CD4-positive, alpha-beta memory T cell (primary cell): Measurements from ENCODE around the gene FOXP1. TPM values are rescaled to one million over a fixed set of nuclear protein-coding genes. Genes with fewer than 3 reads are reported as not detected.

Source experiments
- CTCF ChIA-PET: fragments of 350-600 bp; sonication (Branson Sonifier 250); formaldehyde crosslinking; loops from one replicate; lab custom pipeline; 2021; ENCODE audit warnings: inconsistent platforms; ENCODE audit not compliant: partially characterized antibody; lab: Charles Lee
- POLR2A ChIA-PET: fragments of 350-600 bp; sonication (Branson Sonifier 250); formaldehyde crosslinking; loops from one replicate; lab custom pipeline; 2021; ENCODE audit not compliant: partially characterized antibody; lab: Charles Lee
- DNase-seq, 5 donors: peaks; one replicate each; pipeline versions ENCODE4 v3.0.0 to v3.0.0-alpha.2; 2020 to 2022; ENCODE audit warnings: mixed read lengths in 1 of 5
- H3K27ac ChIP-seq: one replicate; pipeline ENCODE4 v1.7.0; 2013; ENCODE audit warnings: low read depth, low read length
- H3K27me3 ChIP-seq: 2 replicates; pipeline ENCODE4 v1.7.0; 2013; ENCODE audit warnings: mild to moderate bottlenecking, low read length, moderate library complexity; ENCODE audit not compliant: insufficient read depth
- H3K36me3 ChIP-seq: 2 replicates; pipeline ENCODE4 v1.7.0; 2013; ENCODE audit warnings: mild to moderate bottlenecking, low read length, moderate library complexity; ENCODE audit not compliant: insufficient read depth
- H3K4me1 ChIP-seq: 2 replicates; pipeline ENCODE4 v1.7.0; 2013; ENCODE audit warnings: mild to moderate bottlenecking, low read length, moderate library complexity; ENCODE audit not compliant: insufficient read depth
- H3K4me3 ChIP-seq, 2 donors: one replicate each; pipeline ENCODE4 v1.7.0; 2013; ENCODE audit warnings: low read length in 2 of 2, mild to moderate bottlenecking in 1 of 2
- H3K9me3 ChIP-seq, 2 donors: one replicate each; pipeline ENCODE4 v1.7.0; 2013; ENCODE audit warnings: low read length in 2 of 2, control low read depth in 1 of 2; ENCODE audit not compliant: control insufficient read depth in 1 of 2
- H3K27ac Mint-ChIP-seq, 7 donors: one replicate each; pipeline ENCODE4 v1.8.0; 2020 to 2021; ENCODE audit warnings: mixed read lengths in 7 of 7, mild to moderate bottlenecking in 6 of 7, inconsistent platforms in 3 of 7, moderate library complexity in 3 of 7
- H3K27me3 Mint-ChIP-seq, 2 donors: one replicate each; pipeline ENCODE4 v1.8.0; 2020 to 2021; ENCODE audit warnings: mixed read lengths in 2 of 2
- H3K36me3 Mint-ChIP-seq, 2 donors: one replicate each; pipeline ENCODE4 v1.8.0; 2020 to 2021; ENCODE audit warnings: mixed read lengths in 2 of 2, inconsistent platforms in 1 of 2, mild to moderate bottlenecking in 1 of 2
- H3K4me1 Mint-ChIP-seq, 4 donors: one replicate each; pipeline ENCODE4 v1.8.0; 2020 to 2021; ENCODE audit warnings: mixed read lengths in 4 of 4, mild to moderate bottlenecking in 1 of 4
- H3K4me3 Mint-ChIP-seq, 8 donors: one replicate each; pipeline ENCODE4 v1.8.0; 2020 to 2021; ENCODE audit warnings: mixed read lengths in 8 of 8, mild to moderate bottlenecking in 7 of 8, moderate library complexity in 6 of 8, inconsistent platforms in 3 of 8
- H3K9me3 Mint-ChIP-seq, 8 donors: one replicate each; pipeline ENCODE4 v1.8.0; 2020 to 2021; ENCODE audit warnings: mixed read lengths in 8 of 8, mild to moderate bottlenecking in 5 of 8, inconsistent platforms in 3 of 8, moderate library complexity in 1 of 8
- intact Hi-C: fragments of 100-400 bp; cut with micrococcal nuclease; formaldehyde crosslinking; loops from one replicate; pipeline ENCODE4 v1.15.1; 2023
- polyA plus RNA-seq, 2 donors: library from polyadenylated mRNA; unstranded; fragments of 300-500 nt; fragmentation: Illumina TruSeq; gene quantifications; one replicate each; pipeline ENCODE4 v1.2.3, GENCODE V29; 2021
- total RNA-seq, 2 experiments: library from RNA; stranded (reverse); gene quantifications; one replicate each; pipeline ENCODE4 v1.2.3, GENCODE V29; 2021

FOXP1 gene
- total and polyA plus RNA-seq, 4 experiments from 2014 or later = 189 to 348 (median 279) TPM

DNA sequence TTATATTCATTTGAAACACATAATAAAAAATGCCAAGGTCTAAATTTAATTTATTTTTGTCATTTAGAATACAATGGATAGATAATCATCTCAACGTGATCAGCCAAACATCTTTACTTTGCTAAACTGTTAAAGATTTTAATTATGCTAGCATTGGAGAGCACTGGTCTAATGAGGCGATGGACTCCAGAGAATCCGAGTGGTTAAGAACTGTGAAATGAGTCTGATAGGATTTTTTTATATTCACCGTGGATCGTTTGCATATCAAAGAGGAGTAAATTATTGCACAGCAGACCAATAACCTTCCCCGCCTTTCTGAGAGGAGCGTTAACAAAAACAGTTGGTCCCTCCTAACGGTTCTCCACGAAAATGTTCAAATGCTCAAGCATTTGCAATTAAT is 540.8 kb downstream of the FOXP1 start:
- Mint-ChIP-seq H3K27me3 (no peaks in the 10 kb centered on the region), H3K27ac (peak overlapping the region in 1 of 7 donors; percentile 68), H3K36me3 (peaks cover 79 to 93% of the 10 kb centered on the region in 2 donors), H3K4me1 (peaks cover 48 to 88% (median 62%) of the 10 kb centered on the region in 4 donors), H3K9me3 (no peaks in the 10 kb centered on the region), H3K4me3 (no peak overlapping the region)
- ChIA-PET POLR2A (interaction anchor here (1.2 kb wide), 1 partner anchor 13 kb away, joined by 3 read pairs; no protein-coding TSS in a partner anchor), CTCF (no interaction called here)
- Histone ChIP-seq H3K27ac (no peak overlapping the region), H3K9me3 (no peaks in the 10 kb centered on the region), H3K27me3 (no peaks in the 10 kb centered on the region), H3K36me3 (peaks cover 87% of the 10 kb centered on the region), H3K4me3 (no peak overlapping the region), H3K4me1 (peaks cover 83% of the 10 kb centered on the region)
- intact Hi-C loops = no loop called here
- no peak for DNase-seq

DNA sequence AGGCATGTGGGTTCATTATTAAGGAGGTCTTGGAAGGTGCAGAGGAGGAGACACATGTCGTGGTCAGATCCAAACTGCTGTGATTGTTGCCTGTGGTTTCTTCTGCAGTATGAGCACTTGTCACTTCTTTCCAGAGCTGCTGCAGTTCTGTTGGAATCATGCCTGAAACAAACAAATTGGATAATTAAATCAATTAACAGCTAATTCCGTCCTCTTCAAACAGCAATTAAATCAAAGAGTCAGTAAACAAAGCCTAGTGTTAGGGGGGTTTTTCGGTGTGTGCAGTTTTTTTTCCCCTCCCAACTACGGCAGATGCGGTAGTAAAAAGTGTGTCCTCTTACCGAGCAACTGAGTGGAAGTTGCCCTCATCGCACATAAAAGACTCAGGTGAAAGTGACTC is 542.2 kb downstream of the FOXP1 start:
- CTCF ChIA-PET = interaction anchor here (1.2 to 2.6 kb wide), 3 partner anchors 35 to 470 kb away, joined by 3 to 9 read pairs (median 3); no protein-coding TSS in a partner anchor
- Mint-ChIP-seq H3K27ac (peak overlapping the region; percentile 3 to 80 (median 54)), H3K36me3 (peaks cover 77 to 93% of the 10 kb centered on the region in 2 donors), H3K4me3 (peak overlapping the region in 5 of 8 donors; percentile 17 to 59 (median 45)), H3K9me3 (no peaks in the 10 kb centered on the region), H3K4me1 (peaks cover 58 to 88% (median 63%) of the 10 kb centered on the region in 4 donors), H3K27me3 (no peaks in the 10 kb centered on the region)
- no peak for DNase-seq
- POLR2A ChIA-PET = interaction anchor here (0.8 to 1.1 kb wide), 4 partner anchors 10 to 495 kb away, joined by 3 read pairs; no protein-coding TSS in a partner anchor
- Histone ChIP-seq H3K9me3 (no peaks in the 10 kb centered on the region), H3K27ac (no peak overlapping the region), H3K4me1 (peaks cover 69% of the 10 kb centered on the region), H3K4me3 (no peak overlapping the region), H3K27me3 (no peaks in the 10 kb centered on the region), H3K36me3 (peaks cover 79% of the 10 kb centered on the region)
- intact Hi-C loops = loop anchor here (2.0 kb wide), 1 partner anchor 15 kb away; no protein-coding TSS in a partner anchor

DNA sequence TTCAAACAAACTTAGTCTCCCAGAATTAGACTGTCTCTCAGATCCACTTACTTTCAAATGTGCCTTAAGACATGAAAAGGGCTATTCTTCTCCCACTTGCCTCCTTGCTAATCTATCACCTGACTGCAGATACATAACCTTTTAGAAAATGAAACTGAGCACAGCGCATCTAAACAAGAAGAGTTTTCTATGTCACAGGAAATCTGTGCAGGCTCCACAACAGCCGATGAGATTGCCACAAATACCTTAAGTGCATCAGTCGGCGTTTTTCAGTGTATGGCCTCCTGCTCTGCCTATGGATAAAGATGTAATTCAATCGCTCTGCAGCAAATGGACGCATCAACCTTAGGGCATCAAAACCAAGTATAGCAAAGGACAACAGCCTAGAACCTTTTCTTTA is 544.2 kb downstream of the FOXP1 start:
- POLR2A ChIA-PET = interaction anchor here (0.6 to 1.0 kb wide), 2 partner anchors 17 to 351 kb away, joined by 3 to 4 read pairs; no protein-coding TSS in a partner anchor

DNA sequence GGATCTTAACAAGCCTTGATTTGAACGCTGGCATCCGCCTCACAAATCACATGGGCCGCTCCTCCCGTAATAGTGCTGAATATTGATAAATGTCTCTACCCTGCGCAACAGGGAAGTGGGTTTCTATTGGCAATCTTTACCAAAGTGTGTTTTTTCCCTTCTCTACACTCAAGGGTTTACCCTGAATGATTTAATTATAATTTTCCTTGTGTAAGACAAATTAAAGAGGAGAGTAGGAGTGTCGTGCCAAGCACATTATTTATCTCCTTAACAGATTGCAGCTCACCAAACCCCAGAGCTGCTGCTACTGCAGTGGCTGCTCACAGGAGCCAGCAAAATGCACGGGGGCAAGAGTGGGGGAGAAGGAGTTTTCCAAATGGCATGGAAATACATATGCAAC is 545.8 kb downstream of the FOXP1 start:
- Histone ChIP-seq H3K4me3 (no peak overlapping the region), H3K27ac (no peak overlapping the region), H3K4me1 (peaks cover 77% of the 10 kb centered on the region), H3K27me3 (no peaks in the 10 kb centered on the region), H3K9me3 (no peaks in the 10 kb centered on the region), H3K36me3 (peaks cover 51% of the 10 kb centered on the region)
- intact Hi-C loops = no loop called here
- DNase-seq = no peak
- Mint-ChIP-seq H3K36me3 (peaks cover 73 to 91% of the 10 kb centered on the region in 2 donors), H3K4me3 (no peak overlapping the region), H3K4me1 (peaks cover 64 to 96% (median 81%) of the 10 kb centered on the region in 4 donors), H3K27me3 (no peaks in the 10 kb centered on the region), H3K9me3 (no peaks in the 10 kb centered on the region), H3K27ac (peak overlapping the region in 4 of 7 donors; percentile 30 to 54 (median 42))
- ChIA-PET POLR2A (no interaction called here), CTCF (interaction anchor here (0.7 to 1.2 kb wide), 2 partner anchors 8 to 32 kb away, joined by 3 read pairs; no protein-coding TSS in a partner anchor)

More for the DNA sequence above, 544.2 kb downstream of the FOXP1 start:
- H3K36me3 ChIP-seq = peaks cover 60% of the 10 kb centered on the region
- intact Hi-C loops = loop anchor here (1.0 kb wide), 2 partner anchors 11 to 26 kb away; no protein-coding TSS in a partner anchor
- Mint-ChIP-seq H3K4me3 (peak overlapping the region; percentile 0 to 75 (median 56)), H3K27me3 (no peaks in the 10 kb centered on the region), H3K27ac (peak overlapping the region; percentile 12 to 88 (median 70)), H3K9me3 (no peaks in the 10 kb centered on the region), H3K36me3 (peaks cover 72 to 90% of the 10 kb centered on the region in 2 donors), H3K4me1 (peaks cover 56 to 89% (median 70%) of the 10 kb centered on the region in 4 donors)
- H3K4me3 ChIP-seq = no peak overlapping the region
- no peaks in the 10 kb centered on the region for H3K9me3 ChIP-seq
- H3K27ac ChIP-seq = peak overlapping the region; percentile 4
- peaks cover 66% of the 10 kb centered on the region for H3K4me1 ChIP-seq
- H3K27me3 ChIP-seq = no peaks in the 10 kb centered on the region
- peak in 4 of 5 donors; percentile 38 to 57 (median 50) for DNase-seq
- CTCF ChIA-PET = no interaction called here

DNA sequence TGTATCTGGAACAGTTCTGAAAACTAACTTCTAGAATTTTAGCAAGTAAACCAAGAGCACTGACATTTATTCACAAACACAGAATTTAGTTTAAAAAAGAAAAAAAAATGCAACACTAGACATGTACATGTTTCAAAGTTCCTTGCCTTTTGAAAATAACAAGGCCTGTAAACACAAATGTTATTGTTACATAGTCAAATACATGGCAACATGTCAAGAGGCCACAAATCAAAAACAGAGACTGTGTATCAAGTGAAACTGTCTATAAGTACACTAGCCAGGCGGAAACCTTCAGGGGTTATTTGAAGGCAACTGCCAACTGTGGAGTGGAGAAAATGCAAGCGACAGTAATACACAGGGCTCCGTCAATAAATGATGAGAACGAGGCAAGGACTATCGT is 547.6 kb downstream of the FOXP1 start:
- Histone ChIP-seq H3K9me3 (no peaks in the 10 kb centered on the region), H3K36me3 (peaks cover 48% of the 10 kb centered on the region), H3K27ac (no peak overlapping the region), H3K4me1 (peaks cover 76% of the 10 kb centered on the region), H3K27me3 (no peaks in the 10 kb centered on the region), H3K4me3 (no peak overlapping the region)
- Mint-ChIP-seq H3K36me3 (peaks cover 77 to 91% of the 10 kb centered on the region in 2 donors), H3K27ac (peak overlapping the region in 5 of 7 donors; percentile 8 to 73 (median 39)), H3K9me3 (no peaks in the 10 kb centered on the region), H3K27me3 (no peaks in the 10 kb centered on the region), H3K4me3 (no peak overlapping the region), H3K4me1 (peaks cover 71 to 97% (median 84%) of the 10 kb centered on the region in 4 donors)
- ChIA-PET POLR2A (interaction anchor here (1.3 kb wide), 1 partner anchor 29 kb away, joined by 6 read pairs; no protein-coding TSS in a partner anchor), CTCF (no interaction called here)
- intact Hi-C loops = no loop called here
- DNase-seq = no peak

DNA sequence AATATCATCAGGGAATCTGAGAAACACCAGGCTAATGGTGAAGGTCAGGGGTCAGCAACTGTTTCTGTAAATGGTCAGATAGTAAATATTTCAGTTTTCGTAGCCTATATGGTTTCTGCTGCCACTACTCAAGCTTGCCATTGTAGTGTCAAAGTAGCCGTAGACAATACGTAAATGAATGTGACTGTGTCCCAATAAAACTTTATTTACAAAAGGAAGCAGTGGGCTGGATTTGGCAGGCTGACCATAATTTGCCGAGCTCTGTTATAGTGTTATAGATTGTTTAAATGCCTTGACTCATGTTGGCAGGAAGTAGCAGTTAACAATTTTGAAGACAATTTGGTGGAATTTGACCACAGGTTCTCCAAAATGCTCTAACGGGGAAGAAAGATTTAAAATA is 548.2 kb downstream of the FOXP1 start:
- Mint-ChIP-seq H3K27ac (peak overlapping the region in 6 of 7 donors; percentile 23 to 69 (median 44)), H3K4me3 (peak overlapping the region in 1 of 8 donors; percentile 36), H3K9me3 (no peaks in the 10 kb centered on the region), H3K4me1 (peaks cover 71 to 97% (median 83%) of the 10 kb centered on the region in 4 donors), H3K36me3 (peaks cover 77 to 90% of the 10 kb centered on the region in 2 donors), H3K27me3 (no peaks in the 10 kb centered on the region)
- H3K27ac ChIP-seq = no peak overlapping the region
- no peaks in the 10 kb centered on the region for H3K9me3 ChIP-seq
- ChIA-PET POLR2A (interaction anchor here (0.6 to 1.3 kb wide), 2 partner anchors 14 to 30 kb away, joined by 4 to 6 read pairs; no protein-coding TSS in a partner anchor), CTCF (interaction anchor here (1.3 to 1.7 kb wide), 3 partner anchors 12 to 34 kb away, joined by 4 to 5 read pairs (median 4); no protein-coding TSS in a partner anchor)
- no peak for DNase-seq
- intact Hi-C loops = no loop called here
- H3K4me1 ChIP-seq = peaks cover 71% of the 10 kb centered on the region
- H3K27me3 ChIP-seq = no peaks in the 10 kb centered on the region
- H3K4me3 ChIP-seq = no peak overlapping the region
- H3K36me3 ChIP-seq = peaks cover 47% of the 10 kb centered on the region

DNA sequence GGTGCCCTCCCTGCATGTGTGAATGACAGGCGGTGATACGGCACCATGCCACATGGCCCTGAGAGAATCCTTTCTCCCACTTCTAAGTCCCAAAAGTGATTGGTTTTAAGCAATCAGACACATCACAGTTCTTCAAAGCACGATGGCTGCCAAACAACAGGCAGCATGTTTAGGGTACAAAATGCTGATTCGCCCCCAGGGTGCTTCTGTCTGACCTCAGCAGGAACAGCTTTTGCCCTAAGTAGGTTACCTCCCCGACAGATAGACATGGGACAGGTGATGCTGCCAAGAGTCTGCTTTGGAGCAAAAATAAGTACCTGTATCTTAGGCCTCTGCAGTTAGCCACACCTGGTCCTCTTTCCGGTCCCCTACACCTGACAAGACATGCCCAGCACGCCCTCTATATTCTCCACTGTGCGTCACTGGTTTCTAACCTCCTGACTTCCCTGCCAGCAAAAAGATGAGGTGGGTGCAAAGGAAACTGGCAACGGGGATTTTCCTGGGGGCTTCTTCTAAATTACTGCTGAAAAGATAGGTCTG is 549.8 kb downstream of the FOXP1 start:
- ChIA-PET POLR2A (interaction anchor here (0.8 kb wide), 1 partner anchor 17 kb away, joined by 3 read pairs; no protein-coding TSS in a partner anchor), CTCF (interaction anchor here (1.3 to 1.7 kb wide), 3 partner anchors 10 to 35 kb away, joined by 4 to 5 read pairs (median 4); no protein-coding TSS in a partner anchor)
- intact Hi-C loops = no loop called here
- Histone ChIP-seq H3K36me3 (peaks cover 42% of the 10 kb centered on the region), H3K4me1 (peaks cover 67% of the 10 kb centered on the region), H3K27me3 (no peaks in the 10 kb centered on the region), H3K9me3 (no peaks in the 10 kb centered on the region), H3K4me3 (no peak overlapping the region), H3K27ac (no peak overlapping the region)
- Mint-ChIP-seq H3K36me3 (peaks cover 71 to 88% of the 10 kb centered on the region in 2 donors), H3K4me3 (peak overlapping the region in 4 of 8 donors; percentile 14 to 46 (median 28)), H3K4me1 (peaks cover 68 to 97% (median 83%) of the 10 kb centered on the region in 4 donors), H3K27me3 (no peaks in the 10 kb centered on the region), H3K27ac (peak overlapping the region; percentile 19 to 82 (median 77)), H3K9me3 (no peaks in the 10 kb centered on the region)
- no peak for DNase-seq
